ENCODE measurements around the gene C1orf216.
"Not testable (repeated sequence)": the region's sequence is repeated elsewhere in the genome, so short reads cannot be mapped to it uniquely, and the experiment has no call there.

C1orf216 gene, protein sequence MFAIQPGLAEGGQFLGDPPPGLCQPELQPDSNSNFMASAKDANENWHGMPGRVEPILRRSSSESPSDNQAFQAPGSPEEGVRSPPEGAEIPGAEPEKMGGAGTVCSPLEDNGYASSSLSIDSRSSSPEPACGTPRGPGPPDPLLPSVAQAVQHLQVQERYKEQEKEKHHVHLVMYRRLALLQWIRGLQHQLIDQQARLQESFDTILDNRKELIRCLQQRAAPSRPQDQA

DNA sequence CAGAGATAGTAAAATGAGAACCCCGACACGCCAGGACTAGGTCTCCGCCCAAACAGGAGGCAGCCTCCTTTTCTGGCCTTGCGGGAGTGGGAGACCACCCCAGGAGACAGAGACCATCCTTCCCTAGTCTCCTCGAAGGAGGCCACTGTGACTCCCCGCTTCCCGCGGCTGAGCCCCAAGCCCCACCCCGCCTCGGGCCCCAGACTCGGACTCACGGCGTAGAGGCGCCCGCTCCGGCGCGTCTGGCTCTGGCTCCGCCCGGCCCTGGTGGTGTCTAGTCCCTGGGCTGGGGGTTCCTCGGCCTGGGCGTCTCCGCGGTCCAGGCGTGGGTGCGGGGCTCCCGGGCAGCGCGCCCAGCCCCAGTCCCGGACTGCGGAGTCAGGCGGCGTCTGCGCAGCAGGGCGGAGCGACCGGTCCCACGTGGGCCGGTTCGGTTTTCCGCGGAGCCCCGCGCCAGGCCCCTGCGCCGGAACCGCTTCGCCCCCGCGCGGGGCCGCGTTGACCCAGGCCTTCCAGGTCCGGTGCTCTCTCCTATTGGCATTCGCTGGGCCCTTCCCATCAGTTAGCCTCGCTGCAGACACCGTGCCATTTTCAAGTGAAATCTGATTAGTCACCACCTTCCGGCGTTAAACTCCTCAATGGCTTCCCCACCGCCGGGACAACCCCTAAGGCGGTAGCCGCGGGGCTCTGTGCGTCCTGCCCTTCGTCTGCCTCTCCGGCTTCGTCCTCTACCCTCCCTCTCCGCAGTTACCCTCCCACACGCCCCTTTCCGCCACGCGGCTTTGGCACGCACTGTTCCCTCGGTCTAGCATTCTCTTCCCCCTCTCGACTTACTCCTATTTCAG, at the start of gene C1orf216:
Gene C1orf216, minus strand, starts transcription at position 393 of the 845 bp plus-strand sequence. CDS start 2,563 bp downstream, outside the sequence.
- peak; percentile 87 for DNase-seq

DNA sequence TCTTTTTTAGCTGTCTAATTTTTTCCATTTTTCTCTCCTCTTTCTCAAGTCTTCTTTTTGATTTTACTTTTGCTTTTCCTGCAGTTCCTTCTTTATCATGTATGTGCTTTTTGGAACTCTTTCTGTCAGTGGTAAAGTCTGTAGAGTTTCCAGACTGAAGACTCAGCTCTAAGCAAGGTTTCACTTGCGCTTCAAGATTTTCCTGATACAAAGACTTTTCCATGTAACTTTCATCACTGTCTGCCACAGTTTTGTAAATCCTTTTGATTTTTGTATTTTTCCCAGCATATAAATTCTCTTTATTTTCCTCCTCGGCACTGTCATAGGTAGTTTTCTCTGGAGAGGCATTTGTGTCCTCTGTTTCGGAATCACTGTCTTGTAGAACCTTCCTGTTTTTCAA, 45.6 kb upstream of the C1orf216 start:
- DNase-seq = no peak

DNA sequence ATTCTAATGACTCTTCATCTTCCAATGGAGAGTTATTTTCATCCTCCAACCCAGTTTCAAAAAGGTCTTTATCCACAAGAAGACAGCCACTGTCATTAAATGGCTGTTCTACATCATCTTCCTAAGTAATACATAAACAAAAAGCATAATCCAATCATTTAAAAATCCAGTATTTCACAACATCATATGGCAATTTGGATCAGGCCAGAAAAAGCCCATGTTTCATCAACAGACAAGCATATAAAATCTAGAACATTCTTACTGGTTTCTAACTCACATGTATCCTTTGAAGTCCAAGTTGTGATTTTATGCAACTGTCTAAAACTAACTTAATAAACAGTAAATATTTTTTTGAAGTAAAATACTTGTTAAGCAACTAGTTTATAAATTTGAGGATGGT, 44.5 kb upstream of the C1orf216 start:
- no peak for DNase-seq

DNA sequence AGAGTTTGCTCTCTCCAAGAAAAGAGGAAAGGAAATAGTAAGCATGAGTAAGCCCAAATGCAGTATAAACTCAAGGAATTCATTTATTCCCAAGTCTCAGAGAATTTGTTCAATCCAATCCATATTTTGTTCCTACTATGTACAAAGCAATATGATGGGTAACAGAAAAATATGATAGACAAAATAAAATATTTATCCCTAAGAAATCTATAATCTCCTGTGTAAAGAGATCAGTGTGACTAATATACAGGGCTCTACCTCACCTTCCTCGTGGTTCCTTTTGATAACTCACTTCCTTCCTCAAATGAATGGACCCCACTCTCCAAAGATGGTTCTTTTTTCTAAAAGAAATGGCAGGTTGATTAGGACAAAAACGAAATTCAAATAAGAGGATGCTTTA, 43.5 kb upstream of the C1orf216 start:
- DNase-seq = no peak

DNA sequence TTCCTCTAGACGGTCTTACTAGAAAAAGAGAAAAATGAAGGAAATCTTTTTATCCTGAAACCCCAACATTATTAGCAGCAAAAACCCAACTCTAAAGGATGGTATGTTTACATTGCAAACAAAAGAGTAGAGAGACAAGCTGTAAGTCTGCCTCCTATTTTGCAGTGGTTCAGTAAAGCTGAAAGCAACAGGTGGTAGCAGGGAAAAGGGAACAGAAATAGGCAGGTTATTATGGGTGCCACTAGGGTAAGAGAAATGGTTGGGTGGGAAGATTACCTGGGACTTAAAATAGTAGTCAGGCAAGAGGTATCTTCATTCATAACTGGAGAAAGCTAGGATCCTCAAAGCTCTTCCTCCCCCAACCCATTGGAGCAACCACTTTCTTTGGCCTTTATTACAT, 37.4 kb upstream of the C1orf216 start:
- DNase-seq = no peak

DNA sequence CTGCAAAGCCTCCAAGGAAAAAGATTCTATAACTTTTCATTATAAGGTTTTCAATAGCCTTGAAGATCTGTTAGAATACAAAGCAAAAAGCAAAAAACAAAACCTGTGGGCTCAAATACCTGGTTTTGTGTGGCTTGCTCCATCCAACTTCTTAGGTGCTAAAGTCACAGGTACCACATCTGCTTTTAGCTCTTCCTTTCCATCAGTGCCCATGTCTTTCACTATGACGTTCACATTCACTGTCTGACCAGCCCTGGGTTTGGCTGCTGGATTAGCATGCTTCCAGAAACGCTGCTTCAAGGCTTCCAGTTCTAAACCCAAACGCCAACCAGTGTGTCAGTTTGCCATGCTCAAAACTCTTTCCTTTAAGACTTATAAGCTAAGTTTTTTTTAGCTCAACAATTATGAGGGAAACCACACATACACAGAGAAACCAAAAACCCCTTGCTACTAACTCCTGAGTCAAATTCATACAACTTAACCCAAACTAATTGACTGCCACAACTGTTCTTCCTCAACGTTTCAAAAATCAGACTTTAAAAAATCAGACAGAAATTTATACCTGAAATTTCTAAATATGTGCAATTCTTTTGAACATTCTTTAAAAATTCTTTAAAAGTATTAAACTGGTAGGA, 35.1 kb upstream of the C1orf216 start:
- no peak for DNase-seq

DNA sequence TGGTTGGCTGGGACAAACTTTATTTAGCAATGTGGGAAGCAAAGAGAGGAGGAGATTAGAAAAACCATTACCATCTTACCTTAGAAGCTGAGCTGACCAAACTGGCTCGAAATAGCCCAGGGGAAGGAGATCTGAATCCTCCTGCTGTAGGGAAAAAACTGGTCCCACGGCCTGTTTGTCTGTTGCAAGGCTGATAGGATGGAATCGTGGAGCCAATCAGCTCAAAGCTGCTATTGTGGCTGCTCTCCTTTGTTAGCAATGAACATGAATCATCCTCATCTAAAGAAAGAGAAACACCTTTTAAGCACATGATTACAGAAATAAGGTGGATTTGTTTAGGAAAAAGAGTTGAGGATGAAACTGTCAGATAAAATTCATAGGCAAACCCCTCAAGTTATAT, 29.6 kb upstream of the C1orf216 start:
- no peak for DNase-seq

DNA sequence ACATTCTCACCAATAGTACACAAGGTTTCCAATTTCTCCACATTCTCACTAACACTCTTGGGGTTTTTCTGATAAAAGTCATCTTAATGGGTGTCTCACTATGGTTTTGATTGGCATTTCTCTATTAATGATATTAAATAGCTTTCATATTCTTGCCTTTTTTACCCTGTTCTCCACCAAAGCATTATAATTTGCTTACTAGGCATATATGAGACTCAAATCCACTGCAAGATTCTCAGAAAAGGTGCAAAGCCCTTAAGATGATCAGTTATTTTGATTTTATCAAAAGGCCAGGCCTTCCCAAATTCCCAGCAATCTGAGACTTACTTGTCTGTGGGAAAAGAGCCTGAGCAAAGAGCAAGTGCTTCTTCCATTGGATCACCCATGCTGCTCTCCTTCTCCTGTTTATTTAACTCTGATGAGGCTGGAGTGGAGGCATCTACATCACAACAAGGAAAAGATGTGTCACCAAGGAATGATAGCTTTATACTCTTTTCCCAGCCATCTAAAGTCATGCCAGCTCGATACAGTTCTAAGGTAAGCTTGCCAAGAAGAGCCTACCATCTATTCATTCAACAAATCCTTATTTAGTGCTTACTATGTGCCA, 26.5 kb upstream of the C1orf216 start:
- DNase-seq = no peak

DNA sequence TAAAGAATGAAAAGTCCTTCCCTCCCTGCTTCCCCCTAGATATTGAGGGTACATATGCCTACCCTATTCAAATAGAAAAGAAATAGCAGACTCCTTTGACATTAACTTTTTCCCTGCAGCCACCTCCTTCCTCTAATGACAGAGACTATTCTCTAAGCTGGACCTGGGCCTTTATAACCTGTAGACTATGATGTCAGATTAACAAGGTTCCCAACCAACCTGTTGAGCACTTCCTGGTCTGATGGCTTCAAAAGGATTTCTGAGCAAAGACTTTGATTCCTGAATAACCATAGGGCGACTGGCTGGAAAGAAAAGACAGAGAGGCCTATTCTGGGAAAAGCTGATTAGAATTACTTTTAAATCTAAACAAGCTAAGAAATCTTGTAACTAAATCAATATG, 18.4 kb upstream of the C1orf216 start:
- no peak for DNase-seq

DNA sequence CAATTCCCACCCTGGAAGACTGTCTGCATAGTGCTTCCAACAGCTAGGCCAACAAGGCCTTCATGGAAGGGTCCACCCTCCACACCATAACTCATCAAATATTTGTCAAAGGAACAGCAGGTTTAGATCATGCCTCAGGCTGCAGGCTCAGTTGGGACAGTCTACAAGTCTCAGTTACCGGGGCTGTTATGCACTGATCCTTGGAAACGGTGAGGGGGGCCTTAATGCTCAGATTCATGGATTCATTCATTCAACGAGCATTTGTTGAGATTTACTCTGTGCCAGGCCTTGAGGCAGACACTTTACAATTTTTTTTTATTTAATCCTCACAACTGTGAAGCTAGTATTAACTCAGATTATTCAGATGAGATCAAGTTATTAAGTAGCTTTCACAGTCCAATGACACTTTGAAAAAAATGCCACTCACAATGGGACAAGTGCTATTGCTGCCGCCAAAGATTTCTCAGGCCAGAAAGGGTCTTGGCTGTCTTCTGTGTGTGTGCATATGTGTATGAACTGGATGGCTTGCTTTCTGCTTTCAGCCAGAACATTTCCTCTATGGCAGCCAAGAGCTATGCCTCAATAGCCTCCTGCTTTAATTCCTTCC, 8.9 kb upstream of the C1orf216 start:
- no peak for DNase-seq

DNA sequence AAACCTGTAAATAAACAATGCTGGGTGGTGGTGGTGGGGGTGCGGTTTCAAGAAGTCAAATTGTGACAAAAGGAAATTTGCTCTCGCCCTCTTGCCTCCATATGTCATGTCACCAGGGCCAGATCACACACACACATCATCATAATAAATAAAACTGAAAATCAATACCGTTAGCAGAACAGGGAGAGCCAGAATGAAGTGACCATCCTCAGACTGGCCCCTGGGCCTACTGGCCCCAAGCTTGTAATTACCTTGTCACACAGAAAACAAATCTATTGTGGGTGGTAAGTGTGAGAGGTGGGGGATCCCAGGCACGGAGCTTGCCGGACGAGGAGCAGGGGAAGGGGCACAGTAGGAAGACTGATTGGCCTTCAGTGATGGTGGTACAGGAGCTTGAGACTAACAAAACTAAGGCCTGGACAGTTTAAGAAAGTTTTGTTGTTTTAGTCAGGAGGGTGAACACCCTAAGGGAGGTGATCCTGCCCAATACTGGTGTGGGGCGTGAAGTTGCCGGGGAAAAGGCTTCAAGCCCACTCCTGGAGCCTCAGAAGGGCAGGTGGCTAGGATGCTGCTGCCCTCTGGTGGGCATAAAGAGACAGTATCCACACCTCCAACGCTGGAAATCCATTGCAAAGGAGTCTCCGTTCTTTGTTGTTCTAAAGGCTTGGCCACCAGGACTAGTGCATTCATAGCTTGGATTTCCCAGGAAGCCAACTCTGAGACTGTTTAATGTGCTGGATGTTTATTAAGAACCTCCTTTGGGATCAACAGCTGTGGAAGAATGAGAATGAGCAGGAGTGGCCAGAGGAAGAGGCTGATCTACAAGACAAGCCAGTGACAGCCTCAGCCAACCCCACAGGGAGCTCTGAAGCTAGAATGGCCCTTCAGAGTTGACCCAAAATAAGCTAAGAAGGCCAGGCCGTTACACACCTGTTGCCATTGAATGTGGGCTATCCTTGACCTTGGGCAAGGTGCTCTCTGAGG, 8.1 kb upstream of the C1orf216 start:
- peak; percentile 50 for DNase-seq

DNA sequence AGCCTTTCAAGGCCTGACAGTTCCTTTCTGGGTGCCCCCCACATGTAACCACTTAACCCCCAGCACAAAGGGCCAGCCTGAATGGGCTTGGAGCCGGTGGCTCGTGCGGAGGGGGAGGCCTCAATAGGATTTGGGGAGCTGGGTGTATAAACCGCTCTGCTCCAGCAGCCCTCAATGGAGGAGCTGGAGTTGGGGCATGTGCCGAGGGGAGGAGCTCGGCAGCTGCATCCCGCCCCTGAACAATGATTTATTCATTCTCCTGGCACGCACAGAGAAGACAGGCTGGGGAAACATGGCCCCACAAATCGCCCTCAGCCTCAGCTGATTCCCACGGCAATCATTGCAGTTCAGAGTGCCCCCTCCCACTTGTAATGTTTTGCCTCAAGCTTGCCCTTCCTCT, 6.9 kb upstream of the C1orf216 start:
- no peak for DNase-seq

DNA sequence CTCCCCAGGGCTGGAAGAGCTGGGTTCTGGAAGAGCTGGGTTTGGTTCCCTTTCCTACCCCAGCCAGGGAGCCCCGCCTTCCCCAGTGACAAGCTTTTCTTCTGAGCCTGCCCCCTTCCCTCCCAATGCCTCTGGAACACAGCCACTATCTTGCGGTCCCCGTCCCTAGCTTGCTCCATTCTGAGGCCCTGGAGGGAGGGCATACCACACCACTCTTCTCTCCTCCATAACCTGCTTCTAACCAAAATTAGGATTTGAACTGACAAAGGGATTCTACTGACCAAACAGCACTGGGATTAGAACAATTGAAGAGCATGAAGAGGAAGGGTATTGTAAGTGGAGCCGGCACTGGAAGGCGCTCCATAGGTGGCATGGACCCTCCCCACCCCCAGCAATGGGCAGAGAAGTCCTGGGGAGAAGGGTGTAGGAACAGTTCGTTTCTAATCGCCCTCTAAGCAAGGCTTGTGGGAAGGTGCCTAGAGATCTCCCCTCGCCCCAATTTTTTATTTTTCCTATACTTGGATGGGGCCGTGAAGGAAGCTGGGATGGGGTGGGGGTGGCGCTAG, 690 bp downstream of the C1orf216 start:
- no peak for DNase-seq

DNA sequence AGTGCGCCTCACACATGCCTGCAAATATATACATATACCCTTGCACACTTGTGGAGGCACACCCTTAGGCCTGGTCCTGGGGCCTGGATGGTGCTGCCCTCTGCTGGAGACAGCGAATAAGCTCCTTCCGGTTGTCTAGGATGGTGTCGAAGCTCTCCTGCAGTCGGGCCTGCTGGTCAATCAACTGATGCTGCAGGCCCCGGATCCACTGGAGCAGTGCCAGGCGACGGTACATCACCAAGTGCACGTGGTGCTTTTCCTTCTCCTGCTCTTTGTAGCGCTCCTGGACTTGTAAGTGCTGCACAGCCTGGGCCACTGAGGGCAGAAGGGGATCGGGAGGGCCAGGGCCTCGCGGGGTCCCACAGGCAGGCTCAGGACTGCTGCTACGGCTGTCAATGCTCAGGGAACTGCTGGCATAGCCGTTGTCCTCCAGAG, 3.1 kb downstream of the C1orf216 start:
- DNase-seq = peak; percentile 87

DNA sequence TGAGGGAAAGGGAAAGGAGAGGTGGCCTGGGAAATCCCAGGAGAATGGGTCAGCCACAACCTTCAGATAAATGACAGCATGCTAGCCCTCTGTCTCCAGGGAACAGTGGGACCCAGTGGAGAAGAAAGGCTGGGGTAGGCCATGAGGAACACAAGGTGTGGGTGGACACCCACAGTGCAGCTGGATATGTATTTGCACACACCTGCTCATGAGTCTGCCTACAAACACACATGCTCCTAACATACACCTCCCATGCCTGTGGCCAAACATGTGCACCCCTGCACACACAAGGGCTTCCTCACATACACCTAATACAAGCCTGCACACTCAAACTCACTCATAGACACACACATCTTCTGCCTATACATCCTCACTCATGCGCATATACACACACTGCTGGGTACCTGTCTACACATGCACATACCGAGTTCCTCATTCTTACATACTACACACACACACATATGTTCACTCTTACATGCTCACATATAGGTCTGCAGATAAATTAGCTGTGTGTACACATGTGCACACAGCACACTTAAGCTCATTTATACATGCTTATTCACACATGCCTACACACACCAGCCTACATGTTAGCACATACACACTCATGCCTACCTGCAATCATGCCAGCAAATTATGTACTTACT, 3.6 kb downstream of the C1orf216 start:
- DNase-seq = no peak

DNA sequence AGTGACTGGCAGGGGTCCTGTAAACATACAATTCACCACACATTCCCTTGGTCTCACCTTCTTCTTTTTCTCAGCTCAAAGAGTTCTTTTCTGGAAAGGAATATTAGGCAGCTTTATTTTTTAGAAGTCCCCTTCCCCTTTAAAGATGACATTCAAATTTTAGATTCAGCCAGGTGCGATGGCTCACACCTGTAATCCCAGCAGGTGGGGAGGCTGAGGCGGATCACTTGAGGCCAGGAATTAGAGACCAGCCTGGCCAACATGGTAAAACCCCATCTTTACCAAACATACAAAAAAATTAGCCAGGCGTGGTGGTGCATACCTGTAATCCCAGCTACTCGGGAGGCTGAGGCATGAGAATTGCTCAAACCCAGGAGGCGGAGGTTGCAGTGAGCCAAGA, 7.6 kb downstream of the C1orf216 start:
- not testable (repeated sequence) for DNase-seq

DNA sequence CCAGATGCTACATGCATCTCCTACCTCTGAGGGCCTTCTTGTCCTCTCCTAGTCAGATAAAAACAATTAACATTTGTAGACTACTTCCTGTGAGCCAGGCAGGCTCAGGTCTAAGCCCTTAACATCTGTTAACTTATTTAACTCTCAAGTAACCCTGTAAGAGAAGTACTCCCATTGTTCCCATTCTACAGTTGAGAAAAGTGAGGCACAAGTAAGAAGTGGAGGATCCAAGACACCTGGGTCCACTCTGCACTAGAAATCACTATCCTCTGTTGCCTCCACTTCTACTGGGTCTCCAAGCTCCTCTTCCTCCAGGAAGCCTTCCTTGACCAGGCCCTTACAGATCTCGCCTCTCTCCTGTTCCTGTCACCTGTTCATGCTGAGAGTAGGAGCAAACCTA, 9.7 kb downstream of the C1orf216 start:
- no peak for DNase-seq

DNA sequence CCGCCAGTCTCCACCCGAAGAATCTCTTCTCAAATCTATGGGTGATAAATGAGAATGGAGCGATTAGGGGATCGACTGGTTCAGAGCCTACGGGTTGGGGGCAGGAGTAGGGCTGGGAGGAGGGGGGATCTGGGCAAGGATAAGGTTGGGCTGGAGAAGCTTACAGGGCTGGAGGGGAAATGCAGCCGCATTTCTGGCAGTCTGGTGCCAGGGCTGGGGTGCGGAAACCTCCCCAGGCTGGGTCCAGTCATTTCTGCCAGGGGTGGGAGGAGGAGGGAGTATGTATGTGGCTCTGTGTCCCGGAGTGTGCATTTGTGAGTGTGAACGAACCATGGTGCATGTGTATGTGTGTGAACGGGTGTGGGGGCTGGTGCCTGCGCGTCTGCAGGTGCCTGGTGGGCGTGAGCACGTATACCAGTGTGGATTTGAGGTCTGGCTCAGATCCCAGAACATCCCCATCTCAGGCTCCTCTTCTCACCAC, 10.2 kb downstream of the C1orf216 start:
- peak; percentile 50 for DNase-seq

DNA sequence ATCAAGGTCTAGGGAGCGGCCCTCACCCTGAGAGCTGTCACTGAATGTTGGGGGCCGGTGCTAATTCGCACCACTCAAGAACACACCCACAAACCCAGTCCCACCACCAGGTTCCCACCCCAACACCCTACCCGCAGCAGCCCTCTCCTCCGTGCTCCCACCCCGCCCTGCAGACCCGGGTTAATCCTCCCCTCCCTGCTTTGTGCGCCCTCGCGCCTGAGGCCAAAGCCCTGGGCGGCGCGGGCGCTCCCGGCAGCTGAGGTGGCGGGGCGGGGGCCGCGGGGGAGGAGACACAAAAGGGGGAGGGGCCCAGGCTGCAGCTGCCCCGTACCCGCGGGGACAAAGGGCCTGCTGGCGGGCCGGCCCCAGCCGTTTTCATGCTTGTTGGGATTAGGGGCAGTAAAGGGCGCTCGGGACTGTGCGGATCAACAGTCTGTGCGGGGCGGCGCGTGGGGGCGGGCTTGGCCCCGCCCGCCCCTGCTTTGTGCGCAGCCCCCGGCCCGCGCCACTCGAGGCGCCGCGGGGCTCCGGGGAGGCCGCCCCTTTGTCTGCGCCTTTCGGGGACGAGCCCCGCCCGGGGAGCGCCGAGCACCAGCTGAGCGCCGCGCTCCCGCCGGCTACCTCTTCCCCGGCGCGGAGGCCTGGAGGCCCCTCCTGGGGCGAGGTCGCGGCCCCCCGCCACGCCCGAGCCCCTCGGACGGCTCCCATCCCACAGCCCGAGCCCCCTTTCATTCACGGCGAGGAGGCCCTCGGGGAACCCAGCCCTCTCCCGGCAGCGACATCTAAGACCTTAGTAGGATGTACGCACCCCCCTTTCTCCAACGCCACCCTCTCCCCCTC, 10.9 kb downstream of the C1orf216 start:
- DNase-seq = peak; percentile 33
